Calu3 (cell line): ENCODE measurements around the gene RAD51B. TPM values are rescaled to one million over a fixed set of nuclear protein-coding genes. Genes with fewer than 3 reads are reported as not detected.

Experiments used
- BruUV-seq: library from RNA; stranded (reverse); fragments of 400-500 nt; replicated peaks from 2 replicates; lab custom pipeline; 2021; lab: Mats Ljungman, UMichigan
- CTCF ChIA-PET: fragments of 300-600 bp; sonication (Branson Sonifier 250); formaldehyde crosslinking; loops from one replicate; lab custom pipeline; 2022; ENCODE audit warnings: antibody characterized with exemption; lab: Charles Lee
- DNase-seq: peaks from one replicate; pipeline ENCODE4 v3.0.0; 2022
- H3K27ac Mint-ChIP-seq: one replicate; pipeline ENCODE4 v1.8.0; 2022; ENCODE audit warnings: mixed read lengths; ENCODE audit not compliant: unreplicated experiment
- H3K27me3 Mint-ChIP-seq: one replicate; pipeline ENCODE4 v1.8.0; 2022; ENCODE audit warnings: mixed read lengths; ENCODE audit not compliant: unreplicated experiment
- H3K36me3 Mint-ChIP-seq: one replicate; pipeline ENCODE4 v1.8.0; 2022; ENCODE audit warnings: mild to moderate bottlenecking, moderate library complexity, mixed read lengths; ENCODE audit not compliant: insufficient read depth, unreplicated experiment
- H3K4me1 Mint-ChIP-seq: one replicate; pipeline ENCODE4 v1.8.0; 2022; ENCODE audit warnings: mild to moderate bottlenecking, low read depth, mixed read lengths; ENCODE audit not compliant: unreplicated experiment
- H3K4me3 Mint-ChIP-seq: one replicate; pipeline ENCODE4 v1.8.0; 2022; ENCODE audit warnings: mild to moderate bottlenecking, low read depth, moderate library complexity, mixed read lengths; ENCODE audit not compliant: unreplicated experiment
- H3K9me3 Mint-ChIP-seq: one replicate; pipeline ENCODE4 v1.8.0; 2022; ENCODE audit warnings: low read depth, mixed read lengths; ENCODE audit not compliant: unreplicated experiment
- CTCF ChIP-seq: fragments of 200-600 bp; IDR thresholded peaks from one replicate; pipeline ENCODE4 v1.8.0; 2022; ENCODE audit warnings: antibody characterized with exemption; ENCODE audit not compliant: unreplicated experiment
- intact Hi-C: fragments of 100-400 bp; cut with micrococcal nuclease; formaldehyde crosslinking; loops from one replicate; pipeline ENCODE4 v1.10.0; 2022; ENCODE audit not compliant: unreplicated experiment
- total RNA-seq: library from RNA; stranded (reverse); gene quantifications from 2 replicates; pipeline ENCODE4 v1.2.3, GENCODE V29; 2022

Gene RAD51B
- total RNA-seq, 1 experiment from 2014 or later: 24.7 TPM

GRCh38 chr14:68587931-68588330 is 768.4 kb downstream of the RAD51B start:
- H3K4me3 Mint-ChIP-seq: no peak overlapping the region
- BruUV-seq: no TSS peak
- DNase-seq: no peak
- H3K36me3 Mint-ChIP-seq: no peaks in the 10 kb centered on the region
- no peak overlapping the region for H3K27ac Mint-ChIP-seq
- intact Hi-C loops: no loop called here
- TF ChIP-seq CTCF: no peak
- peaks cover 25% of the 10 kb centered on the region for H3K4me1 Mint-ChIP-seq
- CTCF ChIA-PET: no interaction called here
- no peaks in the 10 kb centered on the region for H3K9me3 Mint-ChIP-seq
- H3K27me3 Mint-ChIP-seq: no peaks in the 10 kb centered on the region

GRCh38 chr14:68589447-68590200 is 770.0 kb downstream of the RAD51B start:
- Mint-ChIP-seq H3K4me3 (no peak overlapping the region), H3K27me3 (no peaks in the 10 kb centered on the region), H3K4me1 (peaks cover 34% of the 10 kb centered on the region), H3K9me3 (no peaks in the 10 kb centered on the region), H3K36me3 (no peaks in the 10 kb centered on the region), H3K27ac (no peak overlapping the region)
- intact Hi-C loops: no loop called here
- no peak for TF ChIP-seq CTCF
- no TSS peak for BruUV-seq
- DNase-seq: no peak
- CTCF ChIA-PET: no interaction called here

GRCh38 chr14:68590201-68590522 is 770.6 kb downstream of the RAD51B start:
- Mint-ChIP-seq H3K36me3 (no peaks in the 10 kb centered on the region), H3K27ac (no peak overlapping the region), H3K4me1 (peaks cover 32% of the 10 kb centered on the region), H3K27me3 (no peaks in the 10 kb centered on the region), H3K4me3 (no peak overlapping the region), H3K9me3 (no peaks in the 10 kb centered on the region)
- TF ChIP-seq CTCF: no peak
- BruUV-seq: no TSS peak
- intact Hi-C loops: no loop called here
- DNase-seq: no peak
- CTCF ChIA-PET: no interaction called here

- Mint-ChIP-seq H3K4me3 (no peak overlapping the region), H3K9me3 (no peaks in the 10 kb centered on the region), H3K27ac (no peak overlapping the region), H3K27me3 (no peaks in the 10 kb centered on the region), H3K36me3 (no peaks in the 10 kb centered on the region), H3K4me1 (peaks cover 38% of the 10 kb centered on the region)
- no TSS peak for BruUV-seq
- CTCF ChIA-PET: no interaction called here
- intact Hi-C loops: no loop called here
- DNase-seq: no peak
- TF ChIP-seq CTCF: no peak
These were observed 772.2 kb downstream of the RAD51B start for GRCh38 chr14:68591786-68592185.
